ENCODE data around the gene DHPS.
A peak's percentile ranks its signal among the peaks of the same experiment; 100 is the strongest.

Gene DHPS

DNA sequence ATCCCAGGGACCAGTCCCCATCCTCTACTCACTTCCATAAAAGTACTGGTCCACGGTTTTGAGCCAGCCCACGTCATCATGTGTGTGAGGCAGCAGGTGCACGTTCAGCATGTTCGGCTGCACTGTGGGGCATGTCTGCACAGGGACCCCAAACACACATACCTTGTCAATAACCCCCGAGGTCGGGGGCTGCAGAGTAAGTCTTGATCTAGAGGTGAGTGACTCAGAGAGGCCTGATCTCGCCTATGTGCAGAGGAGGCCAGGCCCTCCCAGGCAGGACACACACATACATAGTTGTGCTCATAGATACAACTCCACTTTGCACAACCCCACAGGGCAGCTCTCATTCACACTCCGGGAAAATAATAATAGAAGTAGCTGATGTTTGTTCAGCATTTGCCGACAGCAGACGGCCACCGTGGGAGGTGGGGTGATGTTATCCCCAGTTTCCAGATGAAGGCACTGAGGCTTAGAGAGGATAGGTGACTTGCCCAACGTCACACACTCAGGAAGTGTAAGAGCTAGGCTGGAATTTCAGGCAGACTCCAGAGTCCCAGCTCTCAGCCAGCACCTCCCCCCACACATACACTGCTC, 15.9 kb downstream of the DHPS start:
- Histone ChIP-seq H3K9me3 (ENCODE audit: control extremely low read depth in 1 of 5, control insufficient read depth in 4 of 5, insufficient read depth in 2 of 5, low read depth in 1 of 5, low read length in 4 of 5) (no peaks in the 10 kb centered on the region), H3K4me1 (ENCODE audit: control extremely low read depth in 1 of 4, control insufficient read depth in 4 of 4, insufficient read depth in 4 of 4, low read length in 3 of 4) (peaks cover 4 to 55% (median 48%) of the 10 kb centered on the region in 4 experiments), H3K27ac (ENCODE audit: insufficient read depth in 1 of 2, low read depth in 1 of 2, low read length in 2 of 2, poor library complexity in 1 of 2, severe bottlenecking in 2 of 2) (peak overlapping the region; percentile 68 to 88), H3K27me3 (replicated peaks in 2 of 5; ENCODE audit: control insufficient read depth in 4 of 5, insufficient read depth in 5 of 5, low read length in 4 of 5) (no peaks in the 10 kb centered on the region), H3K36me3 (ENCODE audit: control insufficient read depth in 4 of 4, insufficient read depth in 4 of 4, low read length in 3 of 4) (peaks cover 7 to 38% (median 23%) of the 10 kb centered on the region in 4 experiments), H3K4me3 (ENCODE audit: control insufficient read depth in 1 of 7, extremely low read depth in 1 of 7, insufficient read depth in 4 of 7, low read depth in 2 of 7, low read length in 6 of 7) (peak overlapping the region; percentile 55 to 95 (median 82))
- peak in 2 of 3 donors; percentile 34 to 49 for DNase-seq
- ChIA-PET CTCF (interaction anchor here (0.9 to 2.1 kb wide), 3 partner anchors 8 to 26 kb away, joined by 4 to 7 read pairs (median 7); no protein-coding TSS in a partner anchor), POLR2A (interaction anchor here (0.6 to 2.1 kb wide), 4 partner anchors 18 to 506 kb away, joined by 3 to 8 read pairs (median 4); no protein-coding TSS in a partner anchor)
- WGBS (ENCODE audit: insufficient coverage), result 39% methylated on average over 11 of the region's 12 CpGs

- Histone ChIP-seq H3K4me3 (ENCODE audit: control insufficient read depth in 1 of 7, extremely low read depth in 1 of 7, insufficient read depth in 4 of 7, low read depth in 2 of 7, low read length in 6 of 7) (peak overlapping the region in 6 of 7 experiments; percentile 79 to 95 (median 84)), H3K4me1 (ENCODE audit: control extremely low read depth in 1 of 4, control insufficient read depth in 4 of 4, insufficient read depth in 4 of 4, low read length in 3 of 4) (peaks cover 4 to 50% (median 43%) of the 10 kb centered on the region in 4 experiments), H3K36me3 (ENCODE audit: control insufficient read depth in 4 of 4, insufficient read depth in 4 of 4, low read length in 3 of 4) (peaks cover 7 to 41% (median 24%) of the 10 kb centered on the region in 4 experiments), H3K27ac (ENCODE audit: insufficient read depth in 1 of 2, low read depth in 1 of 2, low read length in 2 of 2, poor library complexity in 1 of 2, severe bottlenecking in 2 of 2) (peak overlapping the region in 1 of 2 experiments; percentile 15), H3K9me3 (ENCODE audit: control extremely low read depth in 1 of 5, control insufficient read depth in 4 of 5, insufficient read depth in 2 of 5, low read depth in 1 of 5, low read length in 4 of 5) (no peaks in the 10 kb centered on the region), H3K27me3 (replicated peaks in 2 of 5; ENCODE audit: control insufficient read depth in 4 of 5, insufficient read depth in 5 of 5, low read length in 4 of 5) (no peaks in the 10 kb centered on the region)
- ChIA-PET CTCF (interaction anchor here (0.9 to 1.7 kb wide), 2 partner anchors 9 to 25 kb away, joined by 4 to 7 read pairs; no protein-coding TSS in a partner anchor), POLR2A (interaction anchor here (0.9 to 2.1 kb wide), 2 partner anchors 17 to 25 kb away, joined by 3 to 8 read pairs; no protein-coding TSS in a partner anchor)
- DNase-seq, result peak; percentile 85 to 96 (median 94)
- 6% methylated on average over 9 of the region's 10 CpGs for WGBS (ENCODE audit: insufficient coverage)
Measured at GRCh38 chr19:12665281-12665573, 16.5 kb downstream of the DHPS start.

DNA sequence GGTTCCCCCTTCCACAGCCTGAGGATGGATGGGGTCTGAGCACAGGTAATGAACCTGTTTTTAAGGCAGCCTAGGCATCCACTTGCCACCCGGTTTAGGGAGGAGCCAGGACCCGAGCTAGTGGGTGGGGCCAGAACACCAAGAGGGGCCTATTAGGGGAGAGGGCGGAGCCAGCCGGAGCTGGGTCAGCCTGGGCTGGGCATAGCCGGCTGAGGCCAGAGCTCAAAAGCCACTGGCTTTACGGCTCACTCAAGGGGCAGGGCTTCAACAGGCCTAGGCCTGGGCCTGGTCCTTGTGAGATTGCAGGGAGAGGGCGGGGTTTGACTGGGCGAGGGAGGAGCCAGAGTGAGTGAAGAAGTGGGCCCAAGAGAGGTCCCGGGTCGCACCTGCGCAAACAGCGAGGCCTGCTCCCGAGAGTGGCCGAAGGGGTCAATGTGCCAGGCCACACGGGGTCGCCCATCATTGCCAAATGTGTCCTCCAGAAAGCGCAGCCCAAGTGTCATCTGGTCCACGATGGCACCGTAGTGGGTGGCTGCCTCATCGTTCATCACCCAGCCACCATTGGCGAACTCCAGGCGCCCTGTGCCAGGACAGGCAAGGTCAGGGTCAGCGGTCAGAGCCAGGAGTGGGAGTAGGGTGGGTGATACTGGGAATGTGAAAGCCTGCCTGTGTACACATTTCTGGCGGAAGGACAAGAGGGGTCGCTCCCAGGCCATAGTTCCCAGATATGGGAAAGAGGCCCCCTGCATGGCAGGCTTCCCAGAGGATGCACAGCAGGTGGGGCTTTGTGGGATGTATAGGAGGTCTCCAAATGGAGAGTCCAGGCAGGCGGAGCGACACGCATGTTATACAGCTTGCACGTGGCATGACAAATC, 17.0 kb downstream of the DHPS start:
- ChIA-PET POLR2A (interaction anchor here (0.9 to 2.1 kb wide), 2 partner anchors 16 to 24 kb away, joined by 3 to 8 read pairs; no protein-coding TSS in a partner anchor), CTCF (interaction anchor here (0.9 to 1.7 kb wide), 6 partner anchors 9 to 47 kb away, joined by 3 to 7 read pairs (median 4); no protein-coding TSS in a partner anchor)
- peaks cover 10 to 46% (median 26%) of the 10 kb centered on the region in 4 experiments for H3K36me3 ChIP-seq (ENCODE audit: control insufficient read depth in 4 of 4, insufficient read depth in 4 of 4, low read length in 3 of 4)
- peaks cover 4 to 45% (median 39%) of the 10 kb centered on the region in 4 experiments for H3K4me1 ChIP-seq (ENCODE audit: control extremely low read depth in 1 of 4, control insufficient read depth in 4 of 4, insufficient read depth in 4 of 4, low read length in 3 of 4)
- H3K9me3 ChIP-seq (ENCODE audit: control extremely low read depth in 1 of 5, control insufficient read depth in 4 of 5, insufficient read depth in 2 of 5, low read depth in 1 of 5, low read length in 4 of 5), result no peaks in the 10 kb centered on the region
- peak in 1 of 3 donors; percentile 9 for DNase-seq
- WGBS (ENCODE audit: insufficient coverage), result 82% methylated on average over 29 of the region's 29 CpGs
- H3K27me3 ChIP-seq (replicated peaks in 2 of 5; ENCODE audit: control insufficient read depth in 4 of 5, insufficient read depth in 5 of 5, low read length in 4 of 5), result no peaks in the 10 kb centered on the region
- H3K27ac ChIP-seq (ENCODE audit: insufficient read depth in 1 of 2, low read depth in 1 of 2, low read length in 2 of 2, poor library complexity in 1 of 2, severe bottlenecking in 2 of 2), result no peak overlapping the region
- peak overlapping the region in 2 of 7 experiments; percentile 87 to 93 for H3K4me3 ChIP-seq (ENCODE audit: control insufficient read depth in 1 of 7, extremely low read depth in 1 of 7, insufficient read depth in 4 of 7, low read depth in 2 of 7, low read length in 6 of 7)

GRCh38 chr19:12660980-12661379, 20.7 kb downstream of the DHPS start:
- Histone ChIP-seq H3K27me3 (replicated peaks in 2 of 5; ENCODE audit: control insufficient read depth in 4 of 5, insufficient read depth in 5 of 5, low read length in 4 of 5) (no peaks in the 10 kb centered on the region), H3K36me3 (ENCODE audit: control insufficient read depth in 4 of 4, insufficient read depth in 4 of 4, low read length in 3 of 4) (peaks cover 10 to 72% (median 38%) of the 10 kb centered on the region in 4 experiments), H3K27ac (ENCODE audit: insufficient read depth in 1 of 2, low read depth in 1 of 2, low read length in 2 of 2, poor library complexity in 1 of 2, severe bottlenecking in 2 of 2) (no peak overlapping the region), H3K4me3 (ENCODE audit: control insufficient read depth in 1 of 7, extremely low read depth in 1 of 7, insufficient read depth in 4 of 7, low read depth in 2 of 7, low read length in 6 of 7) (no peak overlapping the region), H3K4me1 (ENCODE audit: control extremely low read depth in 1 of 4, control insufficient read depth in 4 of 4, insufficient read depth in 4 of 4, low read length in 3 of 4) (peaks cover 0 to 18% (median 17%) of the 10 kb centered on the region in 4 experiments), H3K9me3 (ENCODE audit: control extremely low read depth in 1 of 5, control insufficient read depth in 4 of 5, insufficient read depth in 2 of 5, low read depth in 1 of 5, low read length in 4 of 5) (no peaks in the 10 kb centered on the region)
- ChIA-PET POLR2A (no interaction called here), CTCF (interaction anchor here (3.6 kb wide), 1 partner anchor 11 kb away, joined by 11 read pairs; no protein-coding TSS in a partner anchor)
- 88% methylated on average over 8 of the region's 12 CpGs for WGBS (ENCODE audit: insufficient coverage)
- DNase-seq, result no peak

GRCh38 chr19:12657966-12658365, 23.7 kb downstream of the DHPS start:
- Histone ChIP-seq H3K27me3 (replicated peaks in 2 of 5; ENCODE audit: control insufficient read depth in 4 of 5, insufficient read depth in 5 of 5, low read length in 4 of 5) (no peaks in the 10 kb centered on the region), H3K27ac (ENCODE audit: insufficient read depth in 1 of 2, low read depth in 1 of 2, low read length in 2 of 2, poor library complexity in 1 of 2, severe bottlenecking in 2 of 2) (no peak overlapping the region), H3K9me3 (ENCODE audit: control extremely low read depth in 1 of 5, control insufficient read depth in 4 of 5, insufficient read depth in 2 of 5, low read depth in 1 of 5, low read length in 4 of 5) (no peaks in the 10 kb centered on the region), H3K4me1 (ENCODE audit: control extremely low read depth in 1 of 4, control insufficient read depth in 4 of 4, insufficient read depth in 4 of 4, low read length in 3 of 4) (no peaks in the 10 kb centered on the region), H3K4me3 (ENCODE audit: control insufficient read depth in 1 of 7, extremely low read depth in 1 of 7, insufficient read depth in 4 of 7, low read depth in 2 of 7, low read length in 6 of 7) (no peak overlapping the region), H3K36me3 (ENCODE audit: control insufficient read depth in 4 of 4, insufficient read depth in 4 of 4, low read length in 3 of 4) (peaks cover 16 to 70% (median 36%) of the 10 kb centered on the region in 4 experiments)
- WGBS (ENCODE audit: insufficient coverage), result 95% methylated on average over 17 of the region's 22 CpGs
- ChIA-PET CTCF (interaction anchor here (0.6 to 3.6 kb wide), 2 partner anchors 14 to 50 kb away, joined by 4 to 11 read pairs; no protein-coding TSS in a partner anchor), POLR2A (no interaction called here)
- no peak for DNase-seq

GRCh38 chr19:12656899-12657571, 24.6 kb downstream of the DHPS start:
- Histone ChIP-seq H3K9me3 (ENCODE audit: control extremely low read depth in 1 of 5, control insufficient read depth in 4 of 5, insufficient read depth in 2 of 5, low read depth in 1 of 5, low read length in 4 of 5) (no peaks in the 10 kb centered on the region), H3K27me3 (replicated peaks in 2 of 5; ENCODE audit: control insufficient read depth in 4 of 5, insufficient read depth in 5 of 5, low read length in 4 of 5) (no peaks in the 10 kb centered on the region), H3K4me3 (ENCODE audit: control insufficient read depth in 1 of 7, extremely low read depth in 1 of 7, insufficient read depth in 4 of 7, low read depth in 2 of 7, low read length in 6 of 7) (no peak overlapping the region), H3K27ac (ENCODE audit: insufficient read depth in 1 of 2, low read depth in 1 of 2, low read length in 2 of 2, poor library complexity in 1 of 2, severe bottlenecking in 2 of 2) (no peak overlapping the region), H3K36me3 (ENCODE audit: control insufficient read depth in 4 of 4, insufficient read depth in 4 of 4, low read length in 3 of 4) (peaks cover 16 to 69% (median 36%) of the 10 kb centered on the region in 4 experiments), H3K4me1 (ENCODE audit: control extremely low read depth in 1 of 4, control insufficient read depth in 4 of 4, insufficient read depth in 4 of 4, low read length in 3 of 4) (no peaks in the 10 kb centered on the region)
- 97% methylated on average over 42 of the region's 50 CpGs for WGBS (ENCODE audit: insufficient coverage)
- POLR2A ChIA-PET, result no interaction called here
- peak in 1 of 3 donors; percentile 28 for DNase-seq
- CTCF ChIA-PET, result interaction anchor here (0.6 kb wide), 1 partner anchor 49 kb away, joined by 4 read pairs; no protein-coding TSS in a partner anchor

Data from common myeloid progenitor, CD34-positive (primary cell).